ENCODE results near the gene LCN12. TPM values are rescaled to one million over a fixed set of nuclear protein-coding genes. Genes with fewer than 3 reads are reported as not detected.

LCN12 gene
- polyA plus RNA-seq, 1 donor from 2014 or later = 2.9 TPM

DNA sequence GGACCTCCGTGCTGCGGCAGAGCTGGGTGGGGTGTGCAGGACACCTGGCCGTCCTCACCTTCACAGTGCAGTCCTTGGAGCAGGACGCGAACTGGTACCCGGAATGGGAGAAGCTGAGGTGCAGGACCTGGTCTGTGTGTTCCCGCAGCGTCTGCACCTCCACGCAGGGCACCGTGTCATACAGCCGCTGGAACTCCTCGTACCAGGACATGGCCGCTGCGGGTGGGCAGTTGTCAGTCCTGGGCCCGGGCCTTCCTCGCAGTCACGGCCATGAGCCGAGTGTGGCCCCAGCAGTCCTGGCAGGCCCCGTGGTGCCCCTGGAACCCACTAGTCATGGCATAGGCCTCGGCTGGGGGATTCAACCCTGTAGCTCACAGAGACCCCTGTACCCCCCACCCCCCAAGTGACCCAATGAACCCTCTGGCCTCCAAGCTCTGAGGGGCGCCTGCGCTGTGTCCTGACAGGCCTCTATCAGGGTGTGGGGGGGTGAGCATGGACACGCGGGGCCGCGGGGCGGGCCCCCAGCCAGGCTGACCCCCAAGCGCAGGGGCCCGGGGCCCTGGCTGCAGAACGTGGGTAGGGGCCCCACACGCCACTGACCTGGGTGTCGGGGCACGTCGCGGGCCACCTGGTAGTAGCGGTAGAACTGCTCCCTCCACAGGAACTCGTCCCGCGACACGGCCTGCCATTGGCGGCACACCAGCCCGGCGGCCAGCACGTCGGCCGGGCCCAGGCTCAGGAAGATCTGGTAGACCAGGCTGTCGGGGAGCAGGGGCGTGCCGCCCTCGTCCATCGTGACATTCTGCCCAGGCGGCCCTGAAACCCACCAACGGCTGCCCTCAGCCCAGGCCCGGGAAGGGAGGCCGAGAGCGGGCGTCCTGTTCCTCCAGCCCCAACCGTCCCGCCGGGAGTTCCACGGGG lies 8.5 kb upstream of the LCN12 start:
- Histone ChIP-seq H2AFZ (ENCODE audit: low read depth, low read length) (no peak overlapping the region), H3F3A (ENCODE audit: insufficient read depth, low read length, poor library complexity, severe bottlenecking) (no peaks in the 10 kb centered on the region), H4K20me1 (ENCODE audit: insufficient read depth) (no peaks in the 10 kb centered on the region), H3K9ac (ENCODE audit: low read length) (peak overlapping the region; percentile 74), H3K4me2 (ENCODE audit: low read length) (peak overlapping the region; percentile 44), H3K79me2 (replicated peaks; ENCODE audit: insufficient read depth, low read length) (peaks cover 8% of the 10 kb centered on the region), H3K9me2 (ENCODE audit: insufficient read depth, low read length) (no peaks in the 10 kb centered on the region), H3K27me3 (ENCODE audit: insufficient read depth, low read depth, low read length) (no peaks in the 10 kb centered on the region), H3K4me3 (ENCODE audit: low read length) (peak overlapping the region; percentile 97), H3K36me3 (ENCODE audit: insufficient read depth, low read length) (peaks cover 6% of the 10 kb centered on the region), H3K9me3 (ENCODE audit: low read length) (no peaks in the 10 kb centered on the region), H3K27ac (ENCODE audit: low read length) (no peak overlapping the region)
- TF ChIP-seq EZH2 (IDR thresholded peaks at IDR 0.05; ENCODE audit: borderline replicate concordance, insufficient read depth, low read length, poor library complexity, severe bottlenecking) = no peak
- TF ChIP-seq RAD21 (conservative IDR thresholded peaks at IDR 0.05) = no peak
- TF ChIP-seq TAF1 (IDR thresholded peaks at IDR 0.05; ENCODE audit: low read depth) = no peak
- TF ChIP-seq POLR2AphosphoS5 (IDR thresholded peaks at IDR 0.05) = no peak
- TF ChIP-seq, protein P1, sequence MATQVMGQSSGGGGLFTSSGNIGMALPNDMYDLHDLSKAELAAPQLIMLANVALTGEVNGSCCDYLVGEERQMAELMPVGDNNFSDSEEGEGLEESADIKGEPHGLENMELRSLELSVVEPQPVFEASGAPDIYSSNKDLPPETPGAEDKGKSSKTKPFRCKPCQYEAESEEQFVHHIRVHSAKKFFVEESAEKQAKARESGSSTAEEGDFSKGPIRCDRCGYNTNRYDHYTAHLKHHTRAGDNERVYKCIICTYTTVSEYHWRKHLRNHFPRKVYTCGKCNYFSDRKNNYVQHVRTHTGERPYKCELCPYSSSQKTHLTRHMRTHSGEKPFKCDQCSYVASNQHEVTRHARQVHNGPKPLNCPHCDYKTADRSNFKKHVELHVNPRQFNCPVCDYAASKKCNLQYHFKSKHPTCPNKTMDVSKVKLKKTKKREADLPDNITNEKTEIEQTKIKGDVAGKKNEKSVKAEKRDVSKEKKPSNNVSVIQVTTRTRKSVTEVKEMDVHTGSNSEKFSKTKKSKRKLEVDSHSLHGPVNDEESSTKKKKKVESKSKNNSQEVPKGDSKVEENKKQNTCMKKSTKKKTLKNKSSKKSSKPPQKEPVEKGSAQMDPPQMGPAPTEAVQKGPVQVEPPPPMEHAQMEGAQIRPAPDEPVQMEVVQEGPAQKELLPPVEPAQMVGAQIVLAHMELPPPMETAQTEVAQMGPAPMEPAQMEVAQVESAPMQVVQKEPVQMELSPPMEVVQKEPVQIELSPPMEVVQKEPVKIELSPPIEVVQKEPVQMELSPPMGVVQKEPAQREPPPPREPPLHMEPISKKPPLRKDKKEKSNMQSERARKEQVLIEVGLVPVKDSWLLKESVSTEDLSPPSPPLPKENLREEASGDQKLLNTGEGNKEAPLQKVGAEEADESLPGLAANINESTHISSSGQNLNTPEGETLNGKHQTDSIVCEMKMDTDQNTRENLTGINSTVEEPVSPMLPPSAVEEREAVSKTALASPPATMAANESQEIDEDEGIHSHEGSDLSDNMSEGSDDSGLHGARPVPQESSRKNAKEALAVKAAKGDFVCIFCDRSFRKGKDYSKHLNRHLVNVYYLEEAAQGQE (IDR thresholded peaks at IDR 0.05; ENCODE audit: borderline replicate concordance) = no peak
- TF ChIP-seq MXI1 (conservative IDR thresholded peaks at IDR 0.05; ENCODE audit: poor library complexity, severe bottlenecking) = no peak
- no peak for TF ChIP-seq EP300 (conservative IDR thresholded peaks at IDR 0.05; ENCODE audit: poor library complexity, severe bottlenecking)
- TF ChIP-seq, protein P2, sequence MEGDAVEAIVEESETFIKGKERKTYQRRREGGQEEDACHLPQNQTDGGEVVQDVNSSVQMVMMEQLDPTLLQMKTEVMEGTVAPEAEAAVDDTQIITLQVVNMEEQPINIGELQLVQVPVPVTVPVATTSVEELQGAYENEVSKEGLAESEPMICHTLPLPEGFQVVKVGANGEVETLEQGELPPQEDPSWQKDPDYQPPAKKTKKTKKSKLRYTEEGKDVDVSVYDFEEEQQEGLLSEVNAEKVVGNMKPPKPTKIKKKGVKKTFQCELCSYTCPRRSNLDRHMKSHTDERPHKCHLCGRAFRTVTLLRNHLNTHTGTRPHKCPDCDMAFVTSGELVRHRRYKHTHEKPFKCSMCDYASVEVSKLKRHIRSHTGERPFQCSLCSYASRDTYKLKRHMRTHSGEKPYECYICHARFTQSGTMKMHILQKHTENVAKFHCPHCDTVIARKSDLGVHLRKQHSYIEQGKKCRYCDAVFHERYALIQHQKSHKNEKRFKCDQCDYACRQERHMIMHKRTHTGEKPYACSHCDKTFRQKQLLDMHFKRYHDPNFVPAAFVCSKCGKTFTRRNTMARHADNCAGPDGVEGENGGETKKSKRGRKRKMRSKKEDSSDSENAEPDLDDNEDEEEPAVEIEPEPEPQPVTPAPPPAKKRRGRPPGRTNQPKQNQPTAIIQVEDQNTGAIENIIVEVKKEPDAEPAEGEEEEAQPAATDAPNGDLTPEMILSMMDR (IDR thresholded peaks at IDR 0.05; ENCODE audit: poor library complexity, severe bottlenecking) = no peak
- TF ChIP-seq SMC3 (conservative IDR thresholded peaks at IDR 0.05; ENCODE audit: poor library complexity) = no peak

DNA sequence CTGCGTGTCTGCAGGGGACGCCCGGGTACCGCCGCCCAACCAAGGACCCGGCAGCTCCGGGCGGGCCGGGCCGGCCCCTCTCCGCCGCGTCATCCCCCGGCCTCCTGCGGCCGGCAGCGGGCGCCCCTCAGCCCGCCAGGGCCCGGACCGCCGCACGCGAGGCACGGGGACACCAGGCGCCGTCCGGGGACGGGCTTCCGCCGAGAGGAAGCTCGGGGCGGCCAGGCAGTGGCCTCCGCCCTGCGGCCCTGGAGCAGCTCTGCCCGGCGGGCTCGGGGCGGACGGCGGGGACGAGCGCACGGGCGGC lies 7.9 kb upstream of the LCN12 start:
- peaks cover 8% of the 10 kb centered on the region for H3K79me2 ChIP-seq (replicated peaks; ENCODE audit: insufficient read depth, low read length)
- no peaks in the 10 kb centered on the region for H3K27me3 ChIP-seq (ENCODE audit: insufficient read depth, low read depth, low read length)
- TF ChIP-seq, protein P1 (IDR thresholded peaks at IDR 0.05; ENCODE audit: borderline replicate concordance) = no peak
- TF ChIP-seq TAF1 (IDR thresholded peaks at IDR 0.05; ENCODE audit: low read depth) (no peak), SMC3 (conservative IDR thresholded peaks at IDR 0.05; ENCODE audit: poor library complexity) (no peak), RAD21 (conservative IDR thresholded peaks at IDR 0.05) (no peak), EZH2 (IDR thresholded peaks at IDR 0.05; ENCODE audit: borderline replicate concordance, insufficient read depth, low read length, poor library complexity, severe bottlenecking) (no peak), POLR2AphosphoS5 (IDR thresholded peaks at IDR 0.05) (no peak), EP300 (conservative IDR thresholded peaks at IDR 0.05; ENCODE audit: poor library complexity, severe bottlenecking) (no peak), MXI1 (conservative IDR thresholded peaks at IDR 0.05; ENCODE audit: poor library complexity, severe bottlenecking) (no peak)
- TF ChIP-seq, protein P2 (IDR thresholded peaks at IDR 0.05; ENCODE audit: poor library complexity, severe bottlenecking) = no peak
- no peaks in the 10 kb centered on the region for H4K20me1 ChIP-seq (ENCODE audit: insufficient read depth)
- no peak overlapping the region for H2AFZ ChIP-seq (ENCODE audit: low read depth, low read length)
- no peak overlapping the region for H3K27ac ChIP-seq (ENCODE audit: low read length)
- H3K9me3 ChIP-seq (ENCODE audit: low read length) = no peaks in the 10 kb centered on the region
- no peaks in the 10 kb centered on the region for H3F3A ChIP-seq (ENCODE audit: insufficient read depth, low read length, poor library complexity, severe bottlenecking)
- peaks cover 6% of the 10 kb centered on the region for H3K36me3 ChIP-seq (ENCODE audit: insufficient read depth, low read length)
- no peak overlapping the region for H3K4me2 ChIP-seq (ENCODE audit: low read length)
- peak overlapping the region; percentile 74 for H3K9ac ChIP-seq (ENCODE audit: low read length)
- H3K4me3 ChIP-seq (ENCODE audit: low read length) = peak overlapping the region; percentile 97
- no peaks in the 10 kb centered on the region for H3K9me2 ChIP-seq (ENCODE audit: insufficient read depth, low read length)

Measured in neural cell (in vitro differentiated cells).